Activated CD8-positive, alpha-beta memory T cell treated with anti-CD3 and anti-CD28 coated beads for 24 hours (primary cell): ENCODE results near the gene MMD2.

Experiments used
- DNase-seq: peaks from one replicate; pipeline ENCODE4 v3.0.0-alpha.2; 2020

Gene MMD2

GRCh38 chr7:4957847-4958476 is 1.0 kb downstream of the MMD2 start:
- no peak for DNase-seq

GRCh38 chr7:4951903-4952636 is 6.9 kb downstream of the MMD2 start:
- DNase-seq, result no peak

GRCh38 chr7:4951304-4951703 is 7.7 kb downstream of the MMD2 start:
- no peak for DNase-seq

GRCh38 chr7:4948402-4948801 is 10.6 kb downstream of the MMD2 start:
- no peak for DNase-seq

- DNase-seq, result no peak
These were observed 13.0 kb downstream of the MMD2 start for GRCh38 chr7:4945949-4946348.

- DNase-seq, result no peak
These were observed 14.0 kb downstream of the MMD2 start for GRCh38 chr7:4944939-4945338.

- no peak for DNase-seq
These were observed 15.7 kb downstream of the MMD2 start for GRCh38 chr7:4943297-4943696.

GRCh38 chr7:4939971-4940728 is 18.8 kb downstream of the MMD2 start:
- DNase-seq, result no peak

- no peak for DNase-seq
These were observed 21.6 kb downstream of the MMD2 start for GRCh38 chr7:4937411-4937810.

- DNase-seq, result no peak
These were observed 24.5 kb downstream of the MMD2 start for GRCh38 chr7:4934419-4935025.

- DNase-seq, result no peak
These were observed 27.0 kb downstream of the MMD2 start for GRCh38 chr7:4931943-4932342.

- DNase-seq, result no peak
These were observed 30.0 kb downstream of the MMD2 start for GRCh38 chr7:4929005-4929404.

GRCh38 chr7:4928445-4928844 is 30.5 kb downstream of the MMD2 start:
- DNase-seq, result no peak

- DNase-seq, result no peak
These were observed 38.8 kb downstream of the MMD2 start for GRCh38 chr7:4919969-4920766.

GRCh38 chr7:4916113-4916512 is 42.9 kb downstream of the MMD2 start:
- no peak for DNase-seq

- no peak for DNase-seq
These were observed 47.7 kb downstream of the MMD2 start for GRCh38 chr7:4911111-4911828.

- DNase-seq, result no peak
These were observed 52.3 kb downstream of the MMD2 start for GRCh38 chr7:4906682-4907081.

- no peak for DNase-seq
These were observed 53.8 kb downstream of the MMD2 start for GRCh38 chr7:4905171-4905570.

GRCh38 chr7:4904346-4904745 is 54.6 kb downstream of the MMD2 start:
- DNase-seq, result no peak

GRCh38 chr7:4895766-4896165 is 63.2 kb downstream of the MMD2 start:
- no peak for DNase-seq

- DNase-seq, result no peak
These were observed 64.5 kb downstream of the MMD2 start for GRCh38 chr7:4894482-4894881.

- no peak for DNase-seq
These were observed 65.0 kb downstream of the MMD2 start for GRCh38 chr7:4893929-4894475.
